GM12873 (cell line): ENCODE results near the gene F7.

Experiments used
- CTCF ChIP-seq: IDR thresholded peaks from 2 replicates; pipeline ENCODE4 v1.5.1; 2012; ENCODE audit warnings: low read depth, mild to moderate bottlenecking, moderate library complexity, low read length, control low read depth; ENCODE audit not compliant: insufficient read depth; ENCODE audit errors: missing control alignments

F7 gene

GRCh38 chr13:113103646-113104045 is 1.9 kb upstream of the F7 start:
- TF ChIP-seq CTCF = no peak

- no peak for TF ChIP-seq CTCF
These were observed 396 bp downstream of the F7 start for GRCh38 chr13:113105921-113106452.

- no peak for TF ChIP-seq CTCF
These were observed 1.2 kb downstream of the F7 start for GRCh38 chr13:113106711-113107351.

GRCh38 chr13:113109151-113110047 is 3.8 kb downstream of the F7 start:
- TF ChIP-seq CTCF = no peak

GRCh38 chr13:113110048-113110851 is 4.7 kb downstream of the F7 start:
- TF ChIP-seq CTCF = no peak

- no peak for TF ChIP-seq CTCF
These were observed 5.3 kb downstream of the F7 start for GRCh38 chr13:113110852-113111315.
